ENCODE measurements around the gene SPNS2. TPM values are rescaled to one million over a fixed set of nuclear protein-coding genes. Genes with fewer than 3 reads are reported as not detected.
A peak's percentile ranks its signal among the peaks of the same experiment; 100 is the strongest.

The SPNS2 gene, protein sequence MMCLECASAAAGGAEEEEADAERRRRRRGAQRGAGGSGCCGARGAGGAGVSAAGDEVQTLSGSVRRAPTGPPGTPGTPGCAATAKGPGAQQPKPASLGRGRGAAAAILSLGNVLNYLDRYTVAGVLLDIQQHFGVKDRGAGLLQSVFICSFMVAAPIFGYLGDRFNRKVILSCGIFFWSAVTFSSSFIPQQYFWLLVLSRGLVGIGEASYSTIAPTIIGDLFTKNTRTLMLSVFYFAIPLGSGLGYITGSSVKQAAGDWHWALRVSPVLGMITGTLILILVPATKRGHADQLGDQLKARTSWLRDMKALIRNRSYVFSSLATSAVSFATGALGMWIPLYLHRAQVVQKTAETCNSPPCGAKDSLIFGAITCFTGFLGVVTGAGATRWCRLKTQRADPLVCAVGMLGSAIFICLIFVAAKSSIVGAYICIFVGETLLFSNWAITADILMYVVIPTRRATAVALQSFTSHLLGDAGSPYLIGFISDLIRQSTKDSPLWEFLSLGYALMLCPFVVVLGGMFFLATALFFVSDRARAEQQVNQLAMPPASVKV
- under 1 TPM in 1 of 3 donors, not detected in 2; 0.26 TPM for polyA plus RNA-seq

GRCh38 chr17:4498461-4499397 is at the start of gene SPNS2:
Gene SPNS2 (plus strand): TSS chr17:4498881. CDS start chr17:4499048, 167 bp downstream.
- Mint-ChIP-seq H3K36me3 (no peaks in the 10 kb centered on the region), H3K27me3 (ENCODE audit: low read depth in 3 of 3) (peaks cover 7 to 33% (median 16%) of the 10 kb centered on the region in 3 donors), H3K27ac (no peak within 1 kb of the TSS), H3K4me3 (peak within 1 kb of the TSS; percentile 70 to 84 (median 79)), H3K9me3 (peaks cover 0 to 2% (median 0%) of the 10 kb centered on the region in 6 donors), H3K4me1 (peaks cover 18 to 20% of the 10 kb centered on the region in 2 donors)
- DNase-seq: peak; percentile 43 to 54 (median 46)

DNA sequence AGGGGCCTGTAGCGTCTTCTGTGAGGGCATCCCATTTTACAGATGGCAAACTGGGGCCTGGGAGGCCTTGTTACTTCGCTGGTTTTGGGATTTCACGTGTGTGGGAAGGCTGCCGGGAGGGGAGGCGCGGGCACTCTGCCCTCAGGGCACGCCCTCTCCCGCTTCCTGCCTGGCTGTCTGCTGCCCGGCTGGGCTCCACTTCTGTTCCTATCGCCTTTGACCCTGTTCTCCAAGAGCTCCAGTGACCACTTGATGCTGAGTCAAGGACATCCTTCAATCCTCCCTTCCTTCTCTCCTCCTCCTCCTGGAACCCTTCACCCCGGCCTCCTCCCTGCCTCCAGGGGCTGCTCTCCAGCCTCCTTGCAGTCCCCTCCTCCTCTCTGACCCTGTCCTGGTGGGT is 48.9 kb upstream of the SPNS2 start:
- DNase-seq: no peak
- Mint-ChIP-seq H3K27me3 (ENCODE audit: low read depth in 3 of 3) (peaks cover 7 to 18% (median 7%) of the 10 kb centered on the region in 3 donors), H3K36me3 (no peaks in the 10 kb centered on the region), H3K4me1 (no peaks in the 10 kb centered on the region), H3K4me3 (no peak overlapping the region), H3K27ac (no peak overlapping the region), H3K9me3 (no peaks in the 10 kb centered on the region)

DNA sequence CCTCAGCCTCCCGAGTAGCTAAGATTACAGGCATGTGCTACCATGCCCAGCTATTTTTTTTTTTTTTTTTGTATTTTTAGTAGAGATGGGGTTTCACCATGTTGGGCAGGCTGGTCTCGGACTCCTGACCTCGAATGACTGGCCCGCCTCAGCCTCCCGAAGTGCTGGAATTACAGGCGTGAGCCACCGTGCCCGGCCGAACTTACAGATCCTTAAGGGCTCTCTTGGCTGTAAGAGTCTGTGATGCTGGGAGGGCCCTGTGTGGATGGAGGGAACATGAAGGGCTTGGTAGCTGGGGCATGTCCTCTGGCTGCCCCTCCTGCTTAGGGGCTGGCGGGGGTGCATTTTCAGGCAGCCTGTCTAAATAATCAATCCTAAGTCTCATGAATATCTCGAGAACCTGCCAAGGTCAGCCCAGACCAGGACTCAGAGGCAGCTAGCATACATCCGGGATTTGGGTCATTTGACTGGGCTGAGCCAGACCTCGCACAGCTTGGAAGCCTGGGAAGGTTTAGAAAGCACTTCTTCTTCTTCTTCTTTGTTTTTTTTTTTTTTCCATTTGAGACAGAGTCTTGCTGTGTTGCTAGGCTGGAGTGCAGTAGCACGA is 47.9 kb upstream of the SPNS2 start:
- Mint-ChIP-seq H3K27me3 (ENCODE audit: low read depth in 3 of 3) (peaks cover 5 to 18% (median 7%) of the 10 kb centered on the region in 3 donors), H3K9me3 (no peaks in the 10 kb centered on the region), H3K36me3 (no peaks in the 10 kb centered on the region), H3K4me3 (no peak overlapping the region), H3K4me1 (no peaks in the 10 kb centered on the region), H3K27ac (no peak overlapping the region)
- DNase-seq: no peak

- Mint-ChIP-seq H3K36me3 (no peaks in the 10 kb centered on the region), H3K27ac (no peak overlapping the region), H3K9me3 (no peaks in the 10 kb centered on the region), H3K4me1 (no peaks in the 10 kb centered on the region), H3K27me3 (ENCODE audit: low read depth in 3 of 3) (peaks cover 6 to 9% (median 7%) of the 10 kb centered on the region in 3 donors), H3K4me3 (no peak overlapping the region)
- DNase-seq: no peak
These were observed 44.7 kb upstream of the SPNS2 start for GRCh38 chr17:4453812-4454591.

DNA sequence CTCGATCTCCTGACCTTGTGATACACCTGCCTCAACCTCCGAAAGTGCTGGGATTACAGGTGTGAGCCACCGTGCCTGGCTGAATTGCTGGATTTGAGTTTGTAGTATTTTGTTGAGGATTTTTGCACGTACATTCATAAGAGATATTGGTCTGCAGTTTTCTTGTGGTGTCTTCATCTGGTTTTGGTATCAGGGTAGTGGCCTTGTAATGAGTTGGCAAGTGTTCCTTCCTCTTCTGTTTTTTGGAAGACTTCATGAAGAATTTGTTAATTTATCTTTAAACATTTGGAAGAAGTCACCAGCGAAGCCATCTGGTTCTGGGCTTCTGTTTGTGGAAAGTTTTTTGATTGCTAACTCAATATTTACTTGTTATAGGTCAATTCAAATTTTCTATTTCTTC is 38.0 kb upstream of the SPNS2 start:
- Mint-ChIP-seq H3K4me3 (no peak overlapping the region), H3K4me1 (no peaks in the 10 kb centered on the region), H3K9me3 (peaks cover 6 to 20% (median 9%) of the 10 kb centered on the region in 6 donors), H3K27ac (no peak overlapping the region), H3K27me3 (ENCODE audit: low read depth in 3 of 3) (peaks cover 3 to 10% (median 5%) of the 10 kb centered on the region in 3 donors), H3K36me3 (peaks cover 0 to 10% (median 5%) of the 10 kb centered on the region in 3 donors)
- DNase-seq: no peak

- Mint-ChIP-seq H3K4me3 (no peak overlapping the region), H3K27ac (no peak overlapping the region), H3K4me1 (no peaks in the 10 kb centered on the region), H3K9me3 (peaks cover 6 to 20% (median 9%) of the 10 kb centered on the region in 6 donors), H3K36me3 (peaks cover 0 to 10% (median 5%) of the 10 kb centered on the region in 3 donors), H3K27me3 (ENCODE audit: low read depth in 3 of 3) (peaks cover 5 to 7% (median 7%) of the 10 kb centered on the region in 3 donors)
- no peak for DNase-seq
These were observed 34.7 kb upstream of the SPNS2 start for GRCh38 chr17:4463818-4464476.

DNA sequence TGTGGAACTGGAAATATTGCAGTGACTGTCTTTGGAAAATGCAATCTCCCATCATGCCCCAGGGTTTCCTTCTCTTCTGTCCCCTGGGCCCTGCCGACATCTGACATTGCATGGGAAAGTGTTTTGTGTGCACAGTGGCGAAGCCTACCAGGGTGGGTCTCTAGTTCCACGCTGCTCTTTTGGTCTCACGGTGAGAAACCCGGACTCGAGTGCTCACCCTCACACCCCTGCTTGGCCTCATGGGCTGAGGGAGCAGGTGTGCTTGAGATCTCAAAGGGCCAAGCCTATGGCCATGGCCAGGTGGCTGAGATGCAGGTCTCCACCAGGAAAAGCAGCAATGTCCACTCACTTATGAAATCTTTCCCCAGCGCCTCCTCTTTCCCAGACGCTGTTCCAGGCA is 32.9 kb upstream of the SPNS2 start:
- no peak for DNase-seq
- Mint-ChIP-seq H3K36me3 (peaks cover 0 to 4% (median 0%) of the 10 kb centered on the region in 3 donors), H3K27me3 (ENCODE audit: low read depth in 3 of 3) (peaks cover 3 to 5% (median 4%) of the 10 kb centered on the region in 3 donors), H3K4me1 (no peaks in the 10 kb centered on the region), H3K27ac (no peak overlapping the region), H3K4me3 (no peak overlapping the region), H3K9me3 (peaks cover under 1 to 9% (median 2%) of the 10 kb centered on the region in 6 donors)

DNA sequence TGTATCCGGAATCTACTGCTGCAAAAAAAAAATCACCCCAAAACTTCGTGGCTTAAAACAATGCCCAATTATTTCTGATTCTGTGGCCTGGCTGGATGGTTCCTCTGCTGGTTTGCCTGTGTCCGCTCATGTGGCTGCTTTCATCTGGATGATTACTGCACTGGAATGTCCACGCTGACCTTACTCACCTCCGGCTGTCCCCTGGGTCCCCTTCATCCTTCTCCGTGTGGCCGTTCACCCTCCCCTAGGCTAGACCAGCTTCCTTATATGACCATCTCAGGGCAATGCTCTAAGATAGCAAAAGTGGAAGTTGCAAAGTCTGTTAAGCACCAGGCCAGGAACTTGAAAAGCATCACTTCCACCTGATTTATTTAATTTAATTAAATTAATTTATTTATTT is 31.4 kb upstream of the SPNS2 start:
- Mint-ChIP-seq H3K36me3 (no peaks in the 10 kb centered on the region), H3K4me1 (no peaks in the 10 kb centered on the region), H3K4me3 (no peak overlapping the region), H3K27me3 (ENCODE audit: low read depth in 3 of 3) (peaks cover 5 to 6% (median 6%) of the 10 kb centered on the region in 3 donors), H3K9me3 (no peaks in the 10 kb centered on the region), H3K27ac (no peak overlapping the region)
- DNase-seq: no peak

- Mint-ChIP-seq H3K4me1 (no peaks in the 10 kb centered on the region), H3K36me3 (no peaks in the 10 kb centered on the region), H3K27me3 (ENCODE audit: low read depth in 3 of 3) (peaks cover 5 to 6% (median 5%) of the 10 kb centered on the region in 3 donors), H3K4me3 (no peak overlapping the region), H3K27ac (peak overlapping the region in 1 of 6 donors; percentile 58), H3K9me3 (no peaks in the 10 kb centered on the region)
- DNase-seq: no peak
These were observed 29.1 kb upstream of the SPNS2 start for GRCh38 chr17:4469552-4469951.

DNA sequence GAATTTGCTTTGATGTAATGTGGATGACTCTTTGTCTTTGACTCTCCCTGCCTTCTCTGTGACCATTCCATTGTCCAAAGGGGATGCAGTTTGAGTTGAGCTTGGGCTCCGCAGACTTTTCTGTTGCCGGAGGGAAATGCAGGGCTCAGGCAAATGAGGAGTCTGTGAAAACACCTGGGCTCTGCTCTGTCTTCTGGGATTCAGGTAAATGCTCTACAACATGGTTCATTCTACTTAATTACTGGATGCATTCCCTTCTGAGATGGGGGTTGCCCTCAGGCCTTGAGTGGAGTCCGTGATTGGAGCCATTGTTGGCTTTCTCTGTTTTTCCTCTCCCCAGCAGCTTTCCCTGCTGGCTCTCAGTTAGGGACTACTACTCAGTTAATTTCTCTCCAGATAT is 26.4 kb upstream of the SPNS2 start:
- H3K4me1 Mint-ChIP-seq: no peaks in the 10 kb centered on the region
- H3K27me3 Mint-ChIP-seq (ENCODE audit: low read depth in 3 of 3): peaks cover 2 to 5% (median 5%) of the 10 kb centered on the region in 3 donors
- no peak overlapping the region for H3K27ac Mint-ChIP-seq
- no peaks in the 10 kb centered on the region for H3K36me3 Mint-ChIP-seq
- no peaks in the 10 kb centered on the region for H3K9me3 Mint-ChIP-seq
- no peak for DNase-seq
- no peak overlapping the region for H3K4me3 Mint-ChIP-seq

DNA sequence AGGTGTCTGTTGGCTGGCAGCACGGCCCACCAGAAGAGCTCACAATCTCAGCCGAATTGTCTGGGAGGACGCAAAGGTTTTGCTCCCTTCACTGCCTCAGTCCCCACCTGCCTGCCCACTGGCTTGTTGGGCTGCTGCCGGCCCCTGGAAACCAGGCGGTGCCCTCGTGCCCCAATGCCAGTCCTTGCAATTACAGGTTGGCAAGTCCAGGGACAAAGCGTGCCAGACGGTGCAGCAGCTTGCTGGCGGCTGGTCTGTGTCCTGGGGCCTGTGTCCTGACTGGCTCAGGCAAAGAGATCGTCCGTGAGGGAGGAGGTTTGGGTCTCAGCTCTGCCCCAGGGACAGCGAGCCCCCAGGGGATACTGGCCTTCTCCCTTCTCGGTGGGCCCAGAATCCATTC is 24.6 kb upstream of the SPNS2 start:
- H3K27me3 Mint-ChIP-seq (ENCODE audit: low read depth in 3 of 3): peaks cover 1 to 5% (median 5%) of the 10 kb centered on the region in 3 donors
- H3K36me3 Mint-ChIP-seq: no peaks in the 10 kb centered on the region
- no peak for DNase-seq
- no peaks in the 10 kb centered on the region for H3K9me3 Mint-ChIP-seq
- no peak overlapping the region for H3K27ac Mint-ChIP-seq
- H3K4me1 Mint-ChIP-seq: no peaks in the 10 kb centered on the region
- no peak overlapping the region for H3K4me3 Mint-ChIP-seq

DNA sequence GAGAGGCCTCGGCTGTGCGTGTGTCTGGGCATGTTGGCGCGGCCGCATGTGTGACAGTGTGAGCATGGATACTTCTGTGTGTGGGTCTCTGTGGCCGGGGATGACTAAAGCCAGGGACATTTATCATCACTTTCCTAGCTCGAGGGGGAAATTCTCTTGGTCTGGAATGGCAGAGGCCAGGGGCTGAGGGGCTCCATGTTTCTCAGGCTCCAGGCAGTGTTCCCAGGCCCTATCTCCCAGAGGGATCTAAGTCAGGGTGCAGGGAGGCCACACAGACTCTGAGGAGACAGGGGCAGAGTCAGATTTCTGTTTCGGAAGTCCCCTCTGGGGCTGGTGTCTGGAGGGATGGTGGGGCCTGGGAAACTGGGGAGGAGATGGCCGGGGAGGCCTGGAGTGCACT is 23.7 kb upstream of the SPNS2 start:
- no peak overlapping the region for H3K27ac Mint-ChIP-seq
- H3K36me3 Mint-ChIP-seq: no peaks in the 10 kb centered on the region
- peaks cover 1 to 5% (median 5%) of the 10 kb centered on the region in 3 donors for H3K27me3 Mint-ChIP-seq (ENCODE audit: low read depth in 3 of 3)
- no peak for DNase-seq
- no peaks in the 10 kb centered on the region for H3K9me3 Mint-ChIP-seq
- H3K4me3 Mint-ChIP-seq: no peak overlapping the region
- H3K4me1 Mint-ChIP-seq: peaks cover 0 to 5% of the 10 kb centered on the region in 2 donors

Data from immature natural killer cell (primary cell).